H1 (cell line): Measurements from ENCODE around the gene C21orf58. TPM values are rescaled to one million over a fixed set of nuclear protein-coding genes. Genes with fewer than 3 reads are reported as not detected.

Experiments
- CTCF ChIA-PET: fragments of 300-600 bp; sonication (Branson Sonifier 250); formaldehyde crosslinking; loops from one replicate; lab custom pipeline; 2021; ENCODE audit not compliant: partially characterized antibody; lab: Charles Lee
- POLR2A ChIA-PET: fragments of 300-600 bp; sonication (Branson Sonifier 250); formaldehyde crosslinking; loops from one replicate; lab custom pipeline; 2021; ENCODE audit warnings: inconsistent platforms; ENCODE audit not compliant: partially characterized antibody; lab: Charles Lee
- DNase-seq, 2 experiments: peaks; one replicate each; pipeline versions ENCODE4 v3.0.0 to v3.0.0-alpha.2; 2010 to 2022; ENCODE audit warnings: low spot score in 2 of 2, low read depth in 1 of 2, mixed read lengths in 1 of 2
- FAIRE-seq: peaks from 2 replicates; lab custom pipeline; 2011; peaks lifted over from hg19 to GRCh38; lab: Jason Lieb, UNC
- H2AFZ ChIP-seq: 2 replicates; pipeline ENCODE4 v1.8.1; 2012; ENCODE audit warnings: low read length, inconsistent platforms
- H2AK5ac ChIP-seq: 2 replicates; pipeline ENCODE4 v1.6.1; 2013; ENCODE audit warnings: low read depth, low read length
- H2BK120ac ChIP-seq: replicated peaks from 2 replicates; pipeline ENCODE3; 2013; ENCODE audit warnings: low read depth, low read length, inconsistent platforms
- H2BK12ac ChIP-seq: 2 replicates; pipeline ENCODE4 v1.6.1; 2013; ENCODE audit warnings: low read depth, low read length
- H2BK15ac ChIP-seq: 2 replicates; pipeline ENCODE4 v1.6.1; 2013; ENCODE audit warnings: low read length
- H2BK20ac ChIP-seq: 2 replicates; pipeline ENCODE4 v1.6.1; 2013; ENCODE audit warnings: low read length
- H2BK5ac ChIP-seq: 2 replicates; pipeline ENCODE4 v1.6.1; 2013; ENCODE audit warnings: low read depth, low read length
- H3K14ac ChIP-seq: 2 replicates; pipeline ENCODE4 v1.6.1; 2013; ENCODE audit warnings: inconsistent platforms; ENCODE audit not compliant: insufficient read length
- H3K18ac ChIP-seq: 2 replicates; pipeline ENCODE4 v1.6.1; 2013; ENCODE audit warnings: low read length; ENCODE audit errors: extremely low read depth
- H3K23ac ChIP-seq: 2 replicates; pipeline ENCODE4 v1.6.1; 2013; ENCODE audit warnings: inconsistent platforms; ENCODE audit not compliant: insufficient read length
- H3K23me2 ChIP-seq: 2 replicates; pipeline ENCODE4 v1.6.1; 2013; ENCODE audit warnings: low read depth, low read length
- H3K27ac ChIP-seq: 2 replicates; pipeline ENCODE4 v1.6.1; 2011; ENCODE audit warnings: low read depth, low read length, inconsistent platforms
- H3K27me3 ChIP-seq, 4 experiments: replicated peaks in 1 of 4; 1 replicate in 1 of 4; 2 replicates in 3 of 4; pipeline versions ENCODE4 v1.6.1 to v1.8.1; 2011 to 2013; ENCODE audit warnings: low read length in 3 of 4, mild to moderate bottlenecking in 3 of 4, inconsistent platforms in 2 of 4, mixed read lengths in 2 of 4, moderate library complexity in 1 of 4; ENCODE audit not compliant: control insufficient read depth in 3 of 4, insufficient read depth in 3 of 4; ENCODE audit errors: extremely low read depth in 1 of 4
- H3K36me3 ChIP-seq, 4 experiments: 2 replicates each; pipeline versions ENCODE4 v1.6.1 to v1.8.1; 2011 to 2013; ENCODE audit warnings: mild to moderate bottlenecking in 4 of 4, low read length in 3 of 4, moderate library complexity in 2 of 4, control low read depth in 1 of 4, inconsistent platforms in 1 of 4; ENCODE audit not compliant: insufficient read depth in 4 of 4, control insufficient read depth in 2 of 4
- H3K4ac ChIP-seq: replicated peaks from 2 replicates; pipeline ENCODE3; 2013; ENCODE audit warnings: low read length, low read depth, mixed read lengths, inconsistent platforms; ENCODE audit not compliant: insufficient read length
- H3K4me1 ChIP-seq, 4 experiments: replicated peaks in 1 of 4; 1 replicate in 1 of 4; 2 replicates in 3 of 4; pipeline versions ENCODE4 v1.6.1 to v1.8.1; 2011 to 2013; ENCODE audit warnings: low read length in 3 of 4, inconsistent platforms in 2 of 4, mixed read lengths in 1 of 4; ENCODE audit not compliant: insufficient read depth in 4 of 4, control insufficient read depth in 3 of 4
- H3K4me2 ChIP-seq, 2 experiments: 2 replicates each; pipeline versions ENCODE4 v1.6.1 to v1.8.1; 2011 to 2013; ENCODE audit warnings: low read depth in 2 of 2, low read length in 2 of 2, control low read depth in 1 of 2, inconsistent platforms in 1 of 2, mild to moderate bottlenecking in 1 of 2; ENCODE audit not compliant: insufficient read depth in 1 of 2
- H3K4me3 ChIP-seq, 4 experiments: fragments of 200-600, 300-600 bp in 1 of 4; sonication (generic), shearing (Covaris generic), sonication (Bioruptor Twin) in 1 of 4; 2 replicates each; pipeline versions ENCODE4 v1.5.1 to v1.8.1; 2011 to 2016; ENCODE audit warnings: low read length in 4 of 4, low read depth in 3 of 4, control low read depth in 2 of 4, inconsistent platforms in 2 of 4, mild to moderate bottlenecking in 2 of 4, mixed read lengths in 1 of 4, moderate library complexity in 1 of 4; ENCODE audit not compliant: insufficient read depth in 2 of 4; ENCODE audit errors: extremely low read depth in 1 of 4
- H3K56ac ChIP-seq: replicated peaks from 2 replicates; pipeline ENCODE3; 2013; ENCODE audit warnings: low read depth, mild to moderate bottlenecking, mixed read lengths, low read length, inconsistent platforms; ENCODE audit not compliant: insufficient read length
- H3K79me1 ChIP-seq: 2 replicates; pipeline ENCODE4 v1.6.1; 2013; ENCODE audit warnings: low read depth, low read length, control low read depth
- H3K79me2 ChIP-seq, 2 experiments: 2 replicates each; pipeline versions ENCODE4 v1.6.1 to v1.8.1; 2012 to 2013; ENCODE audit warnings: low read length in 2 of 2, mild to moderate bottlenecking in 2 of 2, inconsistent platforms in 1 of 2; ENCODE audit not compliant: insufficient read depth in 2 of 2, control insufficient read depth in 1 of 2
- H3K9ac ChIP-seq, 4 experiments: replicated peaks in 1 of 4; 1 replicate in 1 of 4; 2 replicates in 3 of 4; pipeline versions ENCODE4 v1.6.1 to v1.8.1; 2011 to 2013; ENCODE audit warnings: low read depth in 3 of 4, low read length in 3 of 4, control low read depth in 2 of 4, mild to moderate bottlenecking in 2 of 4, moderate library complexity in 2 of 4, inconsistent platforms in 1 of 4; ENCODE audit errors: extremely low read depth in 1 of 4
- H3K9me3 ChIP-seq, 2 experiments: 2 replicates each; pipeline versions ENCODE4 v1.6.1 to v1.8.1; 2012 to 2013; ENCODE audit warnings: mild to moderate bottlenecking in 2 of 2, moderate library complexity in 2 of 2, control low read depth in 1 of 2, inconsistent platforms in 1 of 2, low read depth in 1 of 2, low read length in 1 of 2, mixed read lengths in 1 of 2; ENCODE audit not compliant: insufficient read depth in 2 of 2
- H4K20me1 ChIP-seq, 2 experiments: replicated peaks in 1 of 2; 2 replicates each; pipeline versions ENCODE3 to v1.8.1; 2011 to 2013; ENCODE audit warnings: inconsistent platforms in 2 of 2, low read length in 2 of 2, mild to moderate bottlenecking in 1 of 2; ENCODE audit not compliant: insufficient read depth in 2 of 2, control insufficient read depth in 1 of 2
- H4K5ac ChIP-seq: 2 replicates; pipeline ENCODE4 v1.6.1; 2013; ENCODE audit warnings: low read length, low read depth, mixed read lengths, inconsistent platforms; ENCODE audit not compliant: insufficient read length
- H4K8ac ChIP-seq: 2 replicates; pipeline ENCODE4 v1.8.0; 2013; ENCODE audit warnings: mild to moderate bottlenecking, moderate library complexity, low read length, inconsistent platforms; ENCODE audit not compliant: insufficient read depth; ENCODE audit errors: extremely low read depth
- H4K91ac ChIP-seq: replicated peaks from 2 replicates; pipeline ENCODE3; 2013; ENCODE audit warnings: low read length, mixed read lengths, inconsistent platforms; ENCODE audit not compliant: insufficient read length
- GABPA ChIP-seq: IDR thresholded peaks from 2 replicates; pipeline ENCODE4 v1.6.1; 2011; ENCODE audit warnings: mild to moderate bottlenecking, low read length, moderate library complexity, borderline replicate concordance; ENCODE audit not compliant: insufficient read depth
- ZNF274 ChIP-seq: IDR thresholded peaks from 2 replicates; pipeline ENCODE4 v1.7.0; 2012; ENCODE audit warnings: low read length, borderline replicate concordance; ENCODE audit errors: extremely low read depth
- WGBS, 2 experiments: shearing (Covaris generic) in 1 of 2; methylation state at CpG; one replicate each; pipeline versions ENCODE4 v1.1.6 to v1.1.7; 2013 to 2015; ENCODE audit warnings: low lambda C conversion rate in 2 of 2, mixed read lengths in 2 of 2, inconsistent platforms in 1 of 2, low coverage in 1 of 2, missing lambda C conversion rate in 1 of 2; ENCODE audit not compliant: insufficient replicate concordance in 2 of 2, insufficient coverage in 1 of 2, insufficient read length in 1 of 2; ENCODE audit errors: extremely low coverage in 1 of 2, missing lambda C conversion rate in 1 of 2; 5-methylcytosine and 5-hydroxymethylcytosine counted together
- polyA plus RNA-seq, 7 experiments: library from polyadenylated mRNA; depleted of rRNA in 3 of 7; stranded (reverse) in 5 of 7; unstranded in 2 of 7; fragments of >200 nt in 5 of 7; fragments of 200-250 nt in 2 of 7; gene quantifications; 1 replicate in 5 of 7; 2 replicates in 1 of 7; 4 replicates in 1 of 7; pipeline versions ENCODE4 v1.2.1 to v1.2.3, GENCODE V29; 2011 to 2013; ENCODE audit warnings: missing spikeins in 2 of 7, mixed read lengths in 2 of 7
- total RNA-seq: library from RNA; stranded (reverse); fragmentation: NEBNext Ultra II Directional; extraction: Animal tissue kit (Norgen Biotek cat#: 25700); gene quantifications from 2 replicates; pipeline ENCODE4 v1.2.1, GENCODE V29; 2021

Gene C21orf58
- total and polyA plus RNA-seq, 2 of the 8 experiments (the other 6 are each of a cell fraction or from before 2014, with no cell fraction given) = 13.8 to 26.1 TPM

GRCh38 chr21:46274797-46275390, 48.8 kb downstream of the C21orf58 start:
- H3K79me1 ChIP-seq = no peaks in the 10 kb centered on the region
- no peaks in the 10 kb centered on the region for H3K4me1 ChIP-seq
- H4K91ac ChIP-seq = no peak overlapping the region
- DNase-seq (no peak), FAIRE-seq (no peak)
- H3K4me3 ChIP-seq = no peak overlapping the region
- no peak overlapping the region for H3K56ac ChIP-seq
- no peak overlapping the region for H3K23ac ChIP-seq
- H3K79me2 ChIP-seq = no peaks in the 10 kb centered on the region; a peak in 1 of 4 replicates
- WGBS, 2 experiments = 91% methylated on average over 11 of the region's 11 CpGs; no CpG with 5 or more reads in 1 of the 2 experiments
- H3K27me3 ChIP-seq = no peaks in the 10 kb centered on the region
- H2BK15ac ChIP-seq = no peak overlapping the region
- ChIA-PET CTCF (interaction anchor here (0.6 to 1.4 kb wide), 4 partner anchors 9 to 122 kb away, joined by 3 to 5 read pairs (median 4); no protein-coding TSS in a partner anchor), POLR2A (interaction anchor here (0.9 kb wide), 1 partner anchor 9 kb away, joined by 3 read pairs; no protein-coding TSS in a partner anchor)
- H2BK120ac ChIP-seq = no peak overlapping the region
- no peak overlapping the region for H3K18ac ChIP-seq
- no peaks in the 10 kb centered on the region for H3K9me3 ChIP-seq
- H4K20me1 ChIP-seq = peaks cover 3 to 13% of the 10 kb centered on the region in 2 experiments
- no peak overlapping the region for H2BK12ac ChIP-seq
- H4K5ac ChIP-seq = no peak overlapping the region
- no peak overlapping the region for H2BK20ac ChIP-seq
- no peak overlapping the region for H3K14ac ChIP-seq
- H3K9ac ChIP-seq = no peak overlapping the region
- H2AFZ ChIP-seq = no peak overlapping the region
- no peak overlapping the region for H3K4me2 ChIP-seq
- H4K8ac ChIP-seq = no peak overlapping the region
- H3K27ac ChIP-seq = no peak overlapping the region
- no peaks in the 10 kb centered on the region for H3K23me2 ChIP-seq
- H2AK5ac ChIP-seq = no peak overlapping the region
- no peak overlapping the region for H3K4ac ChIP-seq
- peaks cover 33 to 88% (median 69%) of the 10 kb centered on the region in 4 experiments for H3K36me3 ChIP-seq
- no peak overlapping the region for H2BK5ac ChIP-seq
- TF ChIP-seq ZNF274 = no peak
- TF ChIP-seq GABPA = no peak
